NCI-H460 (cell line): ENCODE measurements around the gene UQCR10. TPM values are rescaled to one million over a fixed set of nuclear protein-coding genes. Genes with fewer than 3 reads are reported as not detected.

ENCODE experiments used
- DNase-seq: peaks from one replicate; pipeline ENCODE4 v3.0.0-alpha.2; 2016; ENCODE audit warnings: low read depth; ENCODE audit errors: extremely low read depth
- polyA plus RNA-seq: library from polyadenylated mRNA; depleted of rRNA; stranded (reverse); fragments of >200 nt; gene quantifications from 2 replicates; pipeline ENCODE4 v1.2.3, GENCODE V29; 2014; cell fraction: nucleus; rRNA removed
- total RNA-seq: library from RNA; depleted of rRNA; stranded (reverse); fragments of >200 nt; shearing (Covaris generic); gene quantifications from 2 replicates; pipeline ENCODE4 v1.2.3, GENCODE V29; 2014; rRNA removed

UQCR10 gene
- total RNA-seq, result 49.2 and 73.8 TPM in 2 replicates
- 30.2 and 30.5 TPM in 2 replicates for polyA plus RNA-seq

DNA sequence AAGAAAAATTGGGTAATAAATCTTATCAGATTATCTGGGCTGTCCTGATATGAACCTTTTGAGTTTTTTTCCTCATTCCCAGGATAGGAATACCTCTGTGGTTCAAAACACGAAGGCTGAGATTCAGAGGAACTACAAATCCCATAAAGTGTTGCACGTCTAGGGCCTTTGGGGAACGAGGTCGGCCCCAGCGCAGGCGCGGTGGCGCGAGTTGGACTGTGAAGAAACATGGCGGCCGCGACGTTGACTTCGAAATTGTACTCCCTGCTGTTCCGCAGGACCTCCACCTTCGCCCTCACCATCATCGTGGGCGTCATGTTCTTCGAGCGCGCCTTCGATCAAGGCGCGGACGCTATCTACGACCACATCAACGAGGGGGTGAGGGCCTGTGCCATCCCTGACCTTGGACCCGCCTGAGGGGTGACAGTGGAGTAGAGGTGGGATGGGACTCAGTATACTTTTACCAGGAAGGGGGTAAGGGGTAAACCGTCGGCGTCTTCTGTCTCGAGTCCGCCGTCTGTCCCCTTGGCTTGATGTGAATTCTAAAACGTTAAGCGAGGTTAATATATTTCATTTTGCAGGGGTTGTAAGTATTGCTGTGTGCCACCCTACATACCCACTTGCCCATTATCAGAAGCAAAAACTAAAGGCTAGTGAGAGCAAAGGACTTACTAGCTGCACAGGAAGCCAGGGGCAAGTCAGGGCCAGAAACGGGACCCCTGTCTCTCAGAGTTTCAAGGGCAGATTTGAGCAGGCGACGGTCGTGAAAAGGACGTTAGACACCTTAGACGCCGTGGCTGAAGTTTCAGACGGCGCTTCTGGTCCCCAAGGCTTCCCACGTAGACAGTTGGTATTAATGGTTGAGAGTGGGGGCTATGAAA, at the start of gene UQCR10:
Gene UQCR10 (plus strand): TSS at position 199 of the 881 bp plus-strand sequence. CDS start 30 bp downstream, at position 229.
- DNase-seq, result peak; percentile 80

GRCh38 chr22:29717789-29718188, 49.4 kb upstream of the UQCR10 start:
- no peak for DNase-seq

DNA sequence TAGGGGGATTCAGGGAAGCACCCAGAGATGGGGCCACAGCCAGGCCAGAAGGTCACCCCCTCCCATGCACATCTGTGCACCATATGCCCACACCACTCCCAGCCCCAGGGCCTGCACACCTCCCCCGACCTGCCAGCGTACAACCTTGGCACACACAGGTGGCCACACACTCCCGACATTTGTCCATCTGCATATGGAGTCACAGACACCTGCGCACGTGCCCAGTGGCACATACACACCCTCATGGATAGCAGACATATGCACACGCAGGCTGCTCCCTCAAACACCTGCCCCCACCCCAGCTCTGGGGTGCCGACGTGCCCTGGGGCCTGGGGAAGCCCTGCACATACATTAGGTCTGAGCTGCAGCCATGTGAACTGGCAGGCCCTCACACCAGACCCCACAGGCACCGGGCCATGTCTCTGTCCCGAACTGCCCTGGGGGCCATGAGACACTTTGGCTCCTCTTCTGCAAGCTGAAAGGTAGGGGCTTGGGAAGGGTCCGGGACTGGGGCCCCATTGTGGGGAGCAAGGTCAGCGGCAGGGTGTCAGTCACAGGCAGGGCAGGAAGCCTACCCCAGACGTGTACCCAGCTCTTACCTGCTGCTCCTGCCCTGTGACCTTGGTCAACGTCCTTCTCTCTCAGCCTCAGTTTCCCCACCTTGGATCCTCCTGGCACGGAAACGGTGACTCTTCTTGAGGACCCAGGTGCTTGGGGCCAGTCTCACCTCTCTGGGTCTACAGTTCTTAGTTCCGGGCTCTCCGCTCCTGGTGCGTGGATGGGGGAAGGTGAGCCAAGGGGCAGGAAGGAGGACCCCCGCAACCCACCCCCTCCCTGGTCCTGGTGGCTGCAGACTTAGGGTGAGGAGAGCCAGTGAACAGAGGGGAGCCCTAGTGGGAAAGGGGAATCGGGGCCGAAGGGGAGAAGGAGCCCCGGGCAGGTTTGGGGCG, 47.9 kb upstream of the UQCR10 start:
- DNase-seq, result no peak

GRCh38 chr22:29719899-29720645, 47.1 kb upstream of the UQCR10 start, which contains the start of gene CABP7:
Gene CABP7, plus strand, starts transcription at chr22:29720003. Its CDS starts 422 bp downstream, at chr22:29720425.
- DNase-seq, result no peak

DNA sequence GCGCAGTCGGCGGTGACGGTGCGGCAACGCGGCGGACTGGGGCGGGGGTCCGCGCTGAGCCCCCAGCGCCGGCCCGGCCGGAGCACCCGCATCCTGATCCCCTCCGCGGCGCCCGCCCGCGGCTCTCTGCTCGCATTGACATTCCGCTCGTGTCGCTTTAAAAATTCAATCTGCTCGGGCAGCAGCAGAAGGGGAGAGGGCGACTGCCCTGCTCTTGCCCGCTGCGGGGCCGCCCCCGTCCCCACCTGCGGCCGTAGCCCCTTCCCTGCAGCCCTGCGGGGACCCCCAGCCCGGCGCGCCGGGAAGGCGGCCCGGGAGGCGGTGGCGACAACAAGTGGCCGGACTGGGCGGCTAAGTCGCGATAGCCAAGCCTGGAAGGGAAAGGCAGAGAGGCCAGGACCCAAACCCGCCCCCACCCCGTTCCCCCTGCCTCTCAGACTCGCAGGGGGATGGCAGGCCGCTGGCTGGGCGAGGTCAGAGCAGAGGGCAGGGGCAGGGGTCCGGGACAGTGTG, 46.3 kb upstream of the UQCR10 start:
- no peak for DNase-seq

GRCh38 chr22:29722151-29722550, 45.0 kb upstream of the UQCR10 start:
- DNase-seq, result no peak

- no peak for DNase-seq
These were observed 44.6 kb upstream of the UQCR10 start for GRCh38 chr22:29722587-29722986.

DNA sequence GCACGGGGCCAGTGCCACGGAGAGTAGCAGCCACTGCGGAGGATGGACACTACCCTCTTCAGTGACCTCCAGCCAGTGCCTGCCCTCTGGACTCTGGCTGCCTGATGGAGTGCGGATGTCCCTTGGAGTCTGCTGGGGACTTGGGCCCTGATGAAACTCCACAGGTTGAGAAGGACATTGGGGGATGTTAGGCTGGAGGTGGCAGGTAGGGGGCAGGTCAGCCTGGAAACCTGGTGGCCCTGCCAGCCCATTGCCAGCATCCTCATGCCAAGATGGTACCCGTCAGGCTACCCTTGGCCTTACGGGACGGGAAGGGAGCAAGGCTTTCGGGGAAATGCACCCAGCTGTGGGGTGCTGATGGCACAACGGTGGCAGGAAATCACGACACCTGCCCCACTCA, 43.4 kb upstream of the UQCR10 start:
- DNase-seq, result no peak

GRCh38 chr22:29724843-29725242, 42.3 kb upstream of the UQCR10 start:
- DNase-seq, result no peak

DNA sequence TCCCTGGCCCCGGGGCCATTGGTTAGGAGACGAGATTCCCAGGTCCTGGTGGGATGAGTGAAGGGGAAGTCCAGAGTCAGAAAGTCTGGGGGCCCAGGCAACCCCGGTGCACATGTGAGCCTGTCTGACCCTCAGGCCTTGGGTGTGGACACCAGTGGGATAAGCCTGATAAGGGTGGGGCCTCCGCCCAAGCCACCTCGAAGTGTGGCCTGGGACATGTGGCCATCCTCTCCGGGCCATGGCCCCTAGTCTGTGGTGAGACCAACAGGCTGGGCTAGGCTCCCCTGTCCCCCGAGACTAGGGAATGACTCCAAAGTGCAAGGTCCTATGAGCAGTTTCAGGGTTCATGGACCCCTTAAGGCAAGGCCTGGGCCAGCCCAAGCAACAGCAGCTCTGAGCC, 41.1 kb upstream of the UQCR10 start:
- DNase-seq, result no peak

DNA sequence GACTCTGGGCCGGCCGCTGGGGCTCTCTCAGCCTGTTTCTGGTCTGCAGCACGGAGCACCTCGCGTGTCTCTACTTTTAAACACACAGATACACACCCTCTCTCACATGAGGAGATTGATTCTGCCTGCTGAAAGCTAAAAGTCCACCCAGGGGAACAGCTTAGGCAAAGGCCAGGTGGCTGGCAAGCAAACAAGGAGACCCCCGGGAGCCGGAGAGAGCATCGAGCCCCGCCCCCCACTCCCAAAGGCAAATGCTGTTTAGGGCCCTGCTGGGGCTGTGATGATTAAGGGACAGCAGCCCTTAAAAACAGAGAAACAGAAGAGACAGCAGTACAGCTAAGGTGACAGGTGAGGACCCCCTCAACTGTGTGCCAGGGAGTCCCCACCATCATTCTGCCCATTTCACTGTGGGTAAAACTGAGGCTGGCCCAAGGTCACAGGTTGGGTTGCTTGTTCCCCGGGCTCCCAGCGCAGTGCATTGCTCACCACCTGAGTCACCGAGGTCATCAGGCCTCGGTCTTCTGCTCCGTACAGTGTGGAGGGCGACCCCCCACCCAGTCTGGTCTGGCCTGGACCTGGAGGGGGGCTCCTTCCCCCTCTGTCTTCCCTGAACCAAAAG, 40.5 kb upstream of the UQCR10 start:
- no peak for DNase-seq

- peak; percentile 17 for DNase-seq
These were observed 40.0 kb upstream of the UQCR10 start for GRCh38 chr22:29727131-29727523.

GRCh38 chr22:29729161-29729560, 38.0 kb upstream of the UQCR10 start:
- no peak for DNase-seq

DNA sequence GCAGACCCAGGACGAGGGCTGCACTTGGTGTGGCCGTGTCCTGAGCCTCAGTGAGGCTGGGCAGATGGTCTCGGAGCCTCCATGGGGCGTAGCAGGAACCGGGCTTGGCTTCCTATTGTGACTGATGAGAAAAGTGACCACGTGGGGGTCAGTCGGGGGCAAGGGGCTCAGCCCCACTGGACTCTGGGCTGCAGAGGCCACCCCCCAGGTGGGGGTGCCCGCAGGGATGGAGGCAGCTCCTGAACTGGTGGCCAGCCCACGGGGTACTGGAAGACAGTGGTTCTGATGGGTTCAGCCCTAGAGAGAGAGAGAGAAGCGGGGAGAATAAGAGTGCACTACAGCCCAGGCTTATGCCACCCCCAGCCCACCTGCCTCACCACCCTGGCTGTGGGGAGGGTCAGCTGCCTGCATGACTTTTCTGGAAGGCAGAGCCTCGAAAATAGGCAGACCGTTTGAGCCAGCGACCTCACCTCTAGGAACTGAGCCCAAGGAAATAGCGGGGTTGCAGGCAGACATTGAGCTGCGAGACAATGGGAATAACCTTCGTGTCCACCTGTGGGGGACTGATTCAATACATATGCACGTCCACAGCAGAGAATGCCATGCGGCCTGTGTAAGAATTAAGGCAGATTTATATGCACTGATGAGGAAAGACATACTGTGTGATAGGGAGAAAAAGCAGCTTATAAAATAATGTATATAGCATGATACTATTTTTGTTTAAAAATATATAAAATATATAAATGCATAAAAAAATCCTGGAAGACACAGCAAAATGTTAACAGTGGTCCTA, 35.9 kb upstream of the UQCR10 start:
- no peak for DNase-seq

DNA sequence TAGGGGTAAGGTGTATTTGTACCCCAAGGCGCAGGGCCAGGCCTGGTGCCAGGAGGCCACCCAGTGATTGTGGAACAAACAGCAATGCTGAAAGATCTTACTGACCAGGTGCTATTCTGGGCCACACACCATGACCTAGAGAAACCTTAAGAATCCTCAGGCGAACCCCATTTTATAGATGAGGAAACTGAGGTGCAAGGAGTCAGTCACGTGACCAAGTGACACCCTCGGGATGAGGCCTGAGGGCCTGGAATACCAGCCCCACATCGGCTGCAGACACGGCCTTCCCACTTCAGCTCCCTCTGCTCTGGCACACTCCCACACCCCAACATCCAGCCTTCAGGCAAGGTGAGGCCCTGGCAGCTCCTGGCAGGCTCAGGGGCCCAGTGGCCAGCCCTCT, 34.3 kb upstream of the UQCR10 start:
- DNase-seq, result no peak

DNA sequence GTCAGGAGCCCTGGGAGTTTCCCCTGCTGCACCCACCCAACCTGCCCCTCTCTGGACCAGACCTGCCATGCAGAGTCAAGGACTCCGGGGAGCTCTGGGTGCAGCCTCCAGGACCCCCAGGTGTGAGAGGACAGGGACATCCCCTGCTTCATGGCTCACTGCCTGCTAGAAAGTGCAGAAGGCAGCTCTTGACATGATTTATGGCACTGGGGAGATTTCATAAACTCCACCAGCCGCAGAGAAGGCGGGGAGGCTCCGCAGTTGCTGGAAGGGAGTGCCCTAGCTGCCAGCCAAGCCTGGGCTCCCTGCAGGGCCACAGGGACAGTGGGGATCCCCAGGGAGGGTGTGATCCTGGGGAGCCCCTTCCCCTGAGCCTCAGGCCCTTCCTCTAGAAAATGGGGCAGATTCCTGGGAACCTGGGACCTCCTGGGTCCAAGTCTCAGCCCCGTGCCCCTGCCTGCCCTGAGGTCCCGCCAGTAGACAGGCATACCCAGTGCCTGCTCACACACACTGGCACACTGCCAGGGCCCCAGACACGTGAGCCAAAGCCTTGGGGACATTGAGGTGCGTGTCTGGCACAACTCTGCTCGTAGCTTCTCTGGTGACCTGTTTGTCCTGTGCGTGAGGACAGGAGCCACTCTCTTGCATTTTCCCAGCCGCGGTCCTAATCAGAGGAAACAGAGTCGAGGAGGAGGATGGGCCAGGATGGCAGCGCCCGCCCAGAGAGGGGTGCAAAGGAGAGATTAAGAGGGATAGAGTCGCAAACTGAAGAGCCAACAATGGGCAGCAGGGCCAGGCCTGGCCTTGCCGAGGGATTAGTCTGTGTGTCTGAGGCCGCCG, 33.6 kb upstream of the UQCR10 start:
- no peak for DNase-seq

- no peak for DNase-seq
These were observed 32.8 kb upstream of the UQCR10 start for GRCh38 chr22:29734406-29734805.

GRCh38 chr22:29734838-29735237, 32.3 kb upstream of the UQCR10 start:
- DNase-seq, result no peak
